TTC549 (cell line): ENCODE measurements around the gene RALGPS2.
"Not testable (repeated sequence)": the region's sequence is repeated elsewhere in the genome, so short reads cannot be mapped to it uniquely, and the experiment has no call there.

Experiments
- FAIRE-seq: peaks from 2 replicates; lab custom pipeline; 2012; peaks lifted over from hg19 to GRCh38; lab: Jason Lieb, UNC

RALGPS2 gene

DNA sequence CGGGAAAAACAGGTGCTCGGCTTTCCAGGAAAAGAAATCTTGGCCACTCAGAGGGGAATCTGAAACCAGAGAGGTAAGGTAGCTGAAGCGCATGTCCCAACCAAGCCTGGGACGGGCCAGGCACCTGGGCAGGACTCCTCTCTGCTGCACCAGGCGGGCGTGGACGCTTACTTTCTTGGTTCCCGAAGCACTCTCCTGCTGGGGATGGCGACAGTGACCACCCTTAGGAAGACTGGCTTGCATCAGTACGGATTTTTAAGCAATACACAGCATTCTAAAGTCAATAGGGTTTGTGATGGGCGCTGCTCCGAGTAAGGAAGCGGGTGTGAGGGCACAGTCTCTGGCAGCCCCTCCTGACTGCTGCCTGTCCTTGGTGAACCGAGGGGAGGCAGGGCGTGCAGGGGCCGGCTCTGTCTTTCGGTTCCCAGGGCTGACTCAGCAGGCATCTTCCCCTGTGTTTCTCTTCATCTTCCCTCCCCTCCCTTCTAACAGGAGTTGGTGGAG lies 220.8 kb downstream of the RALGPS2 start:
- no peak for FAIRE-seq

DNA sequence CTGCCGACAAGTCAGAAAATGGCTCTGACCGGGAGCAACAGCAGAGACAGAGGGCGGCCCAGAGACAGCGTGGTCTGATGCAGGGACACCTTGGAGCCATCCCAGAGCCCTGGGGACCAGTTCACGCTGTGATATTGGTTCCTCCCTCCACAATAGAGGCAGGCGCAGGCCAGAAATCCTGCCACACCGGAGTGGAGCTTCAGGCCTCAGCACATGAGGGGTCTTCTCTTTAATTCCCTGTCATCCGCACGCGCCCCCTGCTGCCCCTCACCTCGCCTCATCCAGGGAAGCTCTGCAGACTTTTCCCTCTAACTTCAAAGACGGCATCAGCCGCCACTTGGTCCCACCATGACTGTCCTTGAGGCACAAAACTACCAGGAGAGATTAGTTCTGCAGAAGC lies 221.4 kb downstream of the RALGPS2 start:
- no peak for FAIRE-seq

- no peak for FAIRE-seq
These were observed 222.0 kb downstream of the RALGPS2 start for GRCh38 chr1:178946855-178947676.

- FAIRE-seq: no peak
These were observed 222.6 kb downstream of the RALGPS2 start for GRCh38 chr1:178947677-178947981.

DNA sequence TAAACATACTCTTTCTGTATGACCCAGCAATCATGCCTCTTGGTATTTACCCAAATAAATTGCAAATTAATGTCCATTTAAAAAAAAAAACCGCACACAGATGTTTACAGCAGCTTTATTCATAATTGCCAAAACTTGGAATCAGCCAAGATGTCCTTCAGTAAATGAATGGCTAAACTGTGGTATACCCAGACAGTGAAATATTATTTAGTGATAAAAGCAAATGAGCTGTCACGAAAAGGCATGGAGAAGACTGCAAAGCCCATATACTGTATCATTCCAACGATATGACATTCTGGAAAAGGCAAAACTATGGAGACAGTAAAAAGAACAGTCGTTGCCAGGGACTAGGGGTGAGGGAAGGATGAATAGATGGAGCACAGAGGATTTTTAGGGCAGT lies 223.6 kb downstream of the RALGPS2 start:
- FAIRE-seq: no peak

- not testable (repeated sequence) for FAIRE-seq
These were observed 224.8 kb downstream of the RALGPS2 start for GRCh38 chr1:178949866-178950265.

DNA sequence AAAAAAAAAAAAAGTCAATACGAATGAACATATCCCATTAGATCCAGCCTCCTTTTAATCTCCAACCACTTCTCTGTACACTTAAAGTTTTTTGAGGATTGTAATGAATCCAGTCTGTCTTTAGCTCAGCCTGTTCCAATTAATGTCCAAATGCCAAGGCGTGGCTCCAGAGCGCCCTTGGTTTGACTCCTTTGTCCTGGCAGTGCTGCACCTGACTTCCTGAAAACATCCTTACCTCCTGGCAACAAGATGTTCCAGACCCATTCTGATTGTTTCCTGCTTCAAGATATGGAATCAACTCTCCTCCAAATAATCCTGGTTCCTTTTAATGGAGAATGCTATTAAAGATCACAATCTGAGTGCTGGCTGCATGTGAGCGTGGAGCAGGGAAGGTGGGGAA lies 226.6 kb downstream of the RALGPS2 start:
- no peak for FAIRE-seq

DNA sequence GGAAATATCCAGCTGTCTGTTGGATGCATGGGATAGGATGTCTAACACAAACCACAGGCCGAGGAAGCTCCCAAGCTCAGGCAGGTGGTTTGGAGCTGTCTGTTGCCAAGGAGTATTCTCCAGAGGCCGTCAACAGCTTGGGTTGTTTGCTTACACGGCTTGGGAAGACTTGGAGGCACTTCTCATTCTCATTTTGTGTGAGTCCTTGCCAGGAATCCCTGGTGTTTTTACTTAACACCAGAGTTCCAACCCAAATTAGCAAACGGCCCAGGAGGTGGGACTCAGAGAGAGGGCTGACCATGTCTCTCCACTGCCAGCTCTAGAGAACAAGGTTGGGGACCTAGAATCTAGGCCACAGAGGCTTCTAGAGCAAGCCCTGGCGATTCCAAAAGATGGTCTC lies 228.0 kb downstream of the RALGPS2 start:
- FAIRE-seq: no peak

GRCh38 chr1:178953538-178954324 lies 228.7 kb downstream of the RALGPS2 start:
- no peak for FAIRE-seq

- no peak for FAIRE-seq
These were observed 229.3 kb downstream of the RALGPS2 start for GRCh38 chr1:178954325-178954690.

DNA sequence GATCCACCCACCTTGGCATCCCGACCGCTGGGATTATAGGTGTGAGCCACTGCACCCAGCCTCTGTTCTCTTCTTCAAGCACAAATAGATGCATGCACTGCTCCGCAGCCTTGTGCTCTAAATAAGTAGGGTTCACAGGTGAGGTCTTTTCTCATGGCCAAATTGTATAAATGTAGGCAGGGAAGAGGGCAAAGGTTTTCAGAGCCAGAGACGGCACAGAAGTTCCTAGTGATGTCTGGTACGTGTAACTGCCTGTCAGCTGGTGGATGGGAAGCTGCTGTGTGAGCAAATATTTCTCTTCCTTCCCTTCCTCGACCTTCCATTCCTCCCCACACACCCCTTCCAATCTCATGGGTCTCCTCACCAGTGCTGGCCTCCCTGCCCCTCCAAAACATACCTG lies 229.9 kb downstream of the RALGPS2 start:
- no peak for FAIRE-seq

DNA sequence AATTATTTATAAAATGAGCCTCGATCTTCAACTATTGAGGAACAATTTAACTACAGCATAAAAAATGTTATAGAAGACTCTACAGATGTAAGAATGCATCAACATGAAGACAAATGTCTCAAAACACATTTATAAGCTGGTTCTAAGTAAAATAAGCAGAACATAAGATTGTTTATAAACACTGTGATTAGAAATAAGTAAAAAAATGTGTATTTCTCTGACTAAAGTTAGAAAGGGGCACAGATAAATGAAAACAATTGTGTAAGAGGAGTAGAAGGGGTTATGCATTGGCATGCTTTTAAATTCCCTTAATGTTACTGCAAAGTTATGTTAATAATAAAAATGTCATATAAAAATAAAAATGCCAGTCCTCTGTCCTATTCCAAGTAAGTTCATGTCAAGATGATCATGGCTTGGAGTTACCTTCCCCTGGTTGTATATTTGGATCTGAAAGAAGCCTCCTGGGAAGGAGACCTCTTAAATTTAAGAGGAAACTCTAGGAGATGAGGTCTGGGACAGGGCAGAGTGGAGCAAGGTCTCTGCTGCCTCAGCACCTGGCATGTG lies 230.4 kb downstream of the RALGPS2 start:
- FAIRE-seq: no peak

GRCh38 chr1:178958491-178958890 lies 233.4 kb downstream of the RALGPS2 start:
- FAIRE-seq: no peak

- no peak for FAIRE-seq
These were observed 234.8 kb downstream of the RALGPS2 start for GRCh38 chr1:178959543-178960460.

DNA sequence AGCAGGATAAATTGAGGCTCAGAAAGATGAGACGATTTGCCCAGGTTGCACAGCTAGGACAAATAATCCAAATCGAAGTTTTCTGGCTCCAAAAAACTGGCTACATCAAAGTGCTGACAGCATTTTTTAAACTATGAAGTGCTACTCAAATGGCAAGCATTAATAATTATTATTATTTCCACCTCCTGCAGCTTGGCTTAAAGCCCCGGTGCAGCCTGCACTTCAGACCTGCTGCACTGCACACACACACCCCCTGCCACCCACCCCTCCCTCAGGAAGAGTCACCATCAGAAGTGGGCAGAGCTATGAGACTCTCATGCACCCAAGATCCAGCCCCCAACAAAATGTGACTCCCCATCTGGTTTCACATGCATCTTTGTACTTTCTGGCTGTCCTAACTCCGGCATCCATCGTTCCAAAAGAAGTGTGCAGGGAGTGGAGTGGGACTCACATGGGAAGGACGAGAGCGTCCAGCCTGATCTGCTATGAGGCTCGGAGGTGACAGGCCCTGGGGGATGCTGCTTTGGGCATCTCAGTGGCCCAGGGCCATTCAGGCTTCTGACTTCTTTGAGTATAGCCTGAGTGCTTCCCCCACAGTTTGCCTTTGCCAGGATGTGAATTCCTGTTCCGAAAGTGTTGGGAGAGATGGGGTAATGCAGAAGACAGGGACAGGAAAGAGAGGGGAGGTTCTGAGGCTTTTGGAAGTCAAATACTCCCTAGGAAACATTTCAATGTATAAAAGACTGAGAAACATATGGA lies 235.6 kb downstream of the RALGPS2 start:
- no peak for FAIRE-seq

GRCh38 chr1:178961331-178961730 lies 236.3 kb downstream of the RALGPS2 start:
- FAIRE-seq: no peak

- no peak for FAIRE-seq
These were observed 236.8 kb downstream of the RALGPS2 start for GRCh38 chr1:178961868-178962267.

- FAIRE-seq: no peak
These were observed 238.0 kb downstream of the RALGPS2 start for GRCh38 chr1:178962853-178963711.

- FAIRE-seq: no peak
These were observed 239.7 kb downstream of the RALGPS2 start for GRCh38 chr1:178964469-178965330.
